COR-L47 (cell line): ENCODE results near the gene GOLGA6D.
A peak's percentile ranks its signal among the peaks of the same experiment; 100 is the strongest.
"Not testable (repeated sequence)": the region's sequence is repeated elsewhere in the genome, so short reads cannot be mapped to it uniquely, and the experiment has no call there.

ENCODE experiments used
- DNase-seq: peaks from one replicate; lab custom pipeline; 2025; lab: John Stamatoyannopoulos, UW

Gene GOLGA6D

GRCh38 chr15:75293660-75294059, 11.0 kb downstream of the GOLGA6D start:
- DNase-seq = not testable (repeated sequence)

GRCh38 chr15:75298541-75299310, 16.1 kb downstream of the GOLGA6D start:
- DNase-seq = not testable (repeated sequence)

GRCh38 chr15:75299311-75299688, 16.7 kb downstream of the GOLGA6D start:
- not testable (repeated sequence) for DNase-seq

GRCh38 chr15:75300026-75300425, 17.4 kb downstream of the GOLGA6D start:
- not testable (repeated sequence) for DNase-seq

DNA sequence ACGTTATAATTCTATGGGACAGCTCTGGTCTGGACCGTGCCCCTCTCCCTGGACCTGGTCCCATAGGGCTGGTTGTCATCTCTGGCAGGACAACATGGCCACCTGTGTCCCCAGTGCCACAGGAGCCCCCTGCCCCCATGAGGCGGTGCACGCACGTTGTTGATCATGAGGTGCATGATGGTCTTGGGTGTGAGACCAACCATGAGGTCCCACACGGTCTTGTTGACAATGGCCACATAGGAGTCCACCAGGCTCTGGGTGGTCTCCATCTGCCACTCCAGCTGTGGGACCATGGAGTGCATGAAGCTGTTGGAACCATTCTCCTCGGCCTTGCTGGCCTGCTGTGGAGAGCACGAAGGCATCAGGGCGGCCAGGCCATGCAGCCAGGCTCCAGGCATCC, 19.7 kb downstream of the GOLGA6D start:
- DNase-seq = no peak

- DNase-seq = not testable (repeated sequence)
These were observed 20.1 kb downstream of the GOLGA6D start for GRCh38 chr15:75302753-75303152.

DNA sequence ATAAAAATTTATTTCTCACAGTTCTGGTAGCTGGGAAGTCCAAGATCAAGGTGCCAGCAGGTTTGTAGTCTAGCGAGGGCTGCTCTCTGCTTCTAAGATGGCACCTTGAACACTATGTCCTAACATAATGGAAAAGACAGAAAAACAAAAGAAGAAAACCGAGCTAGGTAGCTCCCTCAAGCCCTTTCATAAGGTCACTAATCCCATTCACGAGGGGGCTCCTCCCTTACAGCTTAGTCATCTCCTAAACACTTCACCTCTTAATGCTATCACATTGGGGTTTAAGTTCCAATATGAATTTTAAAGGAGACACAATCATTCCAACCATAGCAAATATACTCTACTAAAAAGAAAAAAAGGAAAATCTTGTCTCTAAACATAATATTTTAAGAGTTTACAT, 23.6 kb downstream of the GOLGA6D start:
- no peak for DNase-seq

DNA sequence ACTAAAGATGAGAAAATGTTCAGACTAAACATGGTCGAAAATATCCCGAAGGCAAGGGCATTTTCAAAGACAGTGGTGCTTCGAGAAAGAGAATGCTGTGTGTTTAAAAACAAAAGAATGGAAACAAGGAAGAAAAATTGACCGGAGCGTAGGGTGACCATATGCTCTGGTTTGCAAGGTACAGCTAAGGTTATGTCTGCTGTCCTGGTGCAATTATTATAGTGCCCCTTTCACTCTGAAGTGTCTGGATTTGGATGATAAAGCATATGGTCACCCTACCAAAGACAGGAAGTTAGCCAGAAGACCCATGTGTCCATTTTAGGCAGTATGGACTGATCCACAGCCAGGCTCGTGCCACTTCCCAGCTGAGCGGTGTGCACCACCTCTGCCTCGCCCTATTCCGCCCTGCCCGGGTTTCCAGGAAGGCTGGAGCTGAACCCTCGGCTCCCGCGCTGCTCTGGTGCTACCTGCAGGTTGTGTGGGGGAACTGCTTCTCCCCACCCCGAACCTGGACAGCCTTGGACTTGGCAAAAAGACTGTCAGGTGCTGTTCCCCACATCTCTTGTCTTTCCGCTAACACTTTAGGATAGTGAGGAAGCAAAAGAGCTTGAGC, 25.2 kb downstream of the GOLGA6D start:
- DNase-seq = peak; percentile 61

DNA sequence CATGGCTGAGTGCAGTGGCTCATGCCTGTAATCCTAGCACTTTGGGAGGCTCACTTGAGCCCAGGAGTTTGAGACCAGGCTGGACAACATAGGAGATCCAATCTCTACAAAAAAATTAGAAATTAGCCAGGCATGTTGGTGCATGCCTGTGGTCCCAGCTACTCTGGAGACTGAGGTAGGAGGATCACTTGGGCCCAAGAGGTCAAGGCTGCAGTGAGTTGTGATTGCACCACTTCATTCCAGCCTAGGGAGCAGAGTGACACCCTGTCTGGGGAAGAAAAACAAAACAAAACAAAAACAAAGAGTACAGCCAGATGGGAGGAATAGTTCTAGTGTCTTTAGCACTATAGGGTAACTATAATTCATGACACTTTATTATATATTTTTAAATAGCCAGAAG, 27.1 kb downstream of the GOLGA6D start:
- DNase-seq = no peak

- DNase-seq = not testable (repeated sequence)
These were observed 29.9 kb downstream of the GOLGA6D start for GRCh38 chr15:75312548-75312947.

DNA sequence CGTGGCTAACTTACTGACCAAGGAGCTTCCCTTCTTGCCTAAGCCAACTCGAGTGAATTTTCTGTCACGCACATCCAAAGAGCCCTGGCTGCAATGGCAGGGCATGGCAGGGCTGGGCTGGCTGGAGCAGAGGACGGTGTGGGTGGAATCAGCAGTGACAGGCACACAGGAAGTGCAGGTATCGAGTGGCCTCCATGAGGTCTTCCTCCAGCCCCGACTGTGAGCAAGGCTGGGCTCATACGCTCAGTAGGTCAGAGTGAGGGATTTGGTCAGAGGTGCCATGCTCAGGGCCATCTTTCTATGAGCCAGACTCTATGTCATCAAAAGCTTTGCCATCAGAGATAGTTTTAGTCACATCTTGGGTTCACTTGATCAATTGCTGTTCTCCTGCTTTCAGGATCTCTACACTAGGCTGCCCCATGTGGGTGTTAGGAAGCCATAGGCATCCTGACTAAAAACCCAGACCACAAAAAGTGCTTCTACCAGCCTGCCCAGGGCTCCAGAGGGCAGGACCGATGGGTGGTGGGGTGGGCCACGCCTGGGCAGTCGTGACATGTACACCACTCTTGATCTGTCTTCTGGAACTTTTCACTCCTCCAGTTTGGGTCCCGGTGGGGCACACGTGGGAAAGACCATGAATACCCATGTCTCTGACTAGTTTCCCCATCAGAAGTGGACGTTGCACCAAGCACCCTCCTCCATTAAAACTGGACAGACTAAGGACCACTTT, 30.6 kb downstream of the GOLGA6D start:
- DNase-seq = no peak

GRCh38 chr15:75314552-75315290, 32.1 kb downstream of the GOLGA6D start:
- no peak for DNase-seq

DNA sequence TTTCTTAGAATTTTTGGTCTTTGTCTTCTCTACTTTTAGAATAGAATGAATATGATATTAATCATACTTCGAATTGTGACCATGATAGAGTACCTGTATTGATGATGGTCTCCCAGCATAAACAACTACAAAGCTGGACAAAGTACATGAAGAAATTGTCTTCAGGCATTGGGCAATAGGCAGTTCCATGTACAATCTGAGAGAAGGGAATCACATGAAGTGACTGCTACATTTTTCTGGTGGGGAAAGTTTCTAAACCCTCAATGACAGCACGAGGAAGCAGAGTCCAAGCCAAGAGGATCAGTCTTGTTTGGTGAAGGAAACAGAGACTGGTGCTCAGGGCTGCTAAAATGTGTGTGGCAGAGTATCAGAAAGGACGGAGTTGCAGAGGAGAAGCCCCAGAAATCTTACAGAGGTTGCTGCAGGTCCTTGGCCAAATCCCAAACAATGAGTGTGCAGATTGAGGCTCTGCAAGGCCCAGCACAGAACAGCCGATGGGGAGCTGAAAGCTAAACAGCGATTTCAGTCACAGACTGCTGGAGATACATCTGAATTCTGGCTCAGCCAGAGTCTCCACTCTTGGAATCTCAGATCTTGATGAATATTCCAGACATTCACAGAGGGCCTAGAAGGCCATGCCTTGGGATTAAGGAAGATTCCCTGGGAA, 36.7 kb downstream of the GOLGA6D start:
- not testable (repeated sequence) for DNase-seq

DNA sequence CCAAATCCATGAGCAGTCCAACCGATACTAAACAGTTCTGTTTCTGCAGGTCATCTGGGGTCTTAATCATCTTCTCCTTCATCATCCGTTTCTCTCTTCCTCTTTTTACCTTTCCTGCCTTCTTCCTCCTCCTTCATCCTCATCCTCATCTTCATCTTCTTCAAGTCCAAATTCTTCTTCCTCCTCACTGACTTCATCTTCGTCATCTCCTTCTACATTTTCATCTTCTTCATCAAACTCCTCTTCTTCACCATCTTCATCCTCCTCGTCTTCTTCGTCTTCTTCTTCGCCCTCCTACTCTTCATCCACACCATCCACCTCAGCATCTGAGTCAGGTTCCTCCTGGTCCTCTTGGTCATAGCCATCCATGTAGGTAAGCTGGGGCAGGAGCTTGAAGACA, 39.1 kb downstream of the GOLGA6D start:
- DNase-seq = no peak

GRCh38 chr15:75325922-75326321, 43.3 kb downstream of the GOLGA6D start:
- DNase-seq = no peak

DNA sequence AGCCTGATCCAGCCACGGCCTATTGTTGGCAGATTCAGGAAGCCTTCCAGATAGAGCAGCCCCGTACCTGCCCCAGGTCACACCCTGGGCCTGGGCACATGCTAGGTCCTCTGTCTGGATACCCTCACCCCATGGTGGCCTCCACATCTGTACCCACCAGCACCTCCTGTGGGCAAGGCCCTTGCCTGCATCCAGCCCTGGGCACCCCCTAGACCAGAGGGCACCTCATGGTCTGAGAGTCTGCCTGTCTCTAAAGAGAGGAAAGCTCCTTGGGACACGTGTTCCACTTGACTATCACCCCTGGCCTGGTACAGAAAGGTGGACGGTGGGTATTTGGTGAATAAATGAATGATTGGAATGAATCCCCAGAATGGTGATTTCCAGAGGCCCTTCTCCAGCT, 44.4 kb downstream of the GOLGA6D start:
- DNase-seq = no peak

GRCh38 chr15:75327491-75327890, 44.9 kb downstream of the GOLGA6D start:
- DNase-seq = no peak

DNA sequence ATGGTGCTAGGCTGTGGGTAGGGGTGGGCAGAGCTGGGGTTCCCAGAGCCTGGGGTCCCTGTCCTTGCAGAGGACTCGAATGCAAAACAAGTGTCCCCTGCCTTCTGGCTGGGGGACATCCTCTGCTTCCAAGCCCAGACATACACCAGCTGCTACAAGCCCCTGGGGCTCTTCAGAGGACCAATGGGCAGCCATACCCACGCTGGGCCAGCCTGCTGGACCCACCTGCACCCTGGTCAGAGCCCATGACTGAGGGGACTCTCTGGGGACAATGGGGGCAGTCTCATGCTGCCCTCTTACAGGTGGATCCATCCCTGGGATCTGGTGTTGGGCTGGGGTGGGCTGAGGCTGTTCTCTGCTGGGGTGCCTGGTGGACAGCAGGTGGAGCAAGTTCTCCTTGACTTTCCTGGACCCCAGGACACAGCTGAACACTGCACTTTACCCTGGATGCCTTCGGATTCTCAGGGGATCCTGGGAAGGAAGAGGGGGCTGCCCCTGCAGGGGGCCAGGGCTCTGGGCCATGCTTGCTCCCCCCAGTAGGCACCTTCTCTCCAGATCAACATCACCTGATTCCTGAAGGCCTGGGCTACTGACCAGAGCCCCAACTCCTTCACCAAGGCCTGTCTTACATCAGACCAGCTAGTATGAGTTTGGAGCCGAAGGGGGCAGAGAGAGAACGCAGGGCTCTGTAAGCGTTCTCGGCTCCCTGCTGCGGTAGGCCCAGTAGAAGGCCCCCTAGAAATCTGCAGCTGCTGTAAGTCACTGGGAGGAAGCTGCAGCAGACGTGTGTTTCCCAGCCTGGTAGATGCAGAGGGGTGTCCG, 46.1 kb downstream of the GOLGA6D start:
- no peak for DNase-seq

DNA sequence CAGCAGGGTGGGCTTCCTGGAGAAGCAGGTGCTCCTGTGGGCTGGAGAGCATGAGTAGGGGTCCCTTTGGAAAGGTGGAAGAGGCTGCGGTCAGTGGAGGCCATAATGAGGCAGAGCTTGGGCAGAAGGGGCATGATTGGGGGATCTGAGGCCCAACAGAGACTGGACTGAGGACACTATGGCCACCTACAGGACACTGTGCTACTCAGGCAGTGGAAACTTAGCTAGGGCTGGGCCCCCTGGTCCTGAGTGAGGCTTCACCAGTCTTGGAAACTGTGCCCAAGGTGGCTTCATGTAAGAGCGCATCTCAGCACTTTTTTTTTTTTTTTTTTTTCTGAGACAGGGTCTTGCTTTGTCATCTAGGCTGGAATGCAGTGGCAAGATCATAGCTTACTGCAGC, 46.9 kb downstream of the GOLGA6D start:
- DNase-seq = no peak

DNA sequence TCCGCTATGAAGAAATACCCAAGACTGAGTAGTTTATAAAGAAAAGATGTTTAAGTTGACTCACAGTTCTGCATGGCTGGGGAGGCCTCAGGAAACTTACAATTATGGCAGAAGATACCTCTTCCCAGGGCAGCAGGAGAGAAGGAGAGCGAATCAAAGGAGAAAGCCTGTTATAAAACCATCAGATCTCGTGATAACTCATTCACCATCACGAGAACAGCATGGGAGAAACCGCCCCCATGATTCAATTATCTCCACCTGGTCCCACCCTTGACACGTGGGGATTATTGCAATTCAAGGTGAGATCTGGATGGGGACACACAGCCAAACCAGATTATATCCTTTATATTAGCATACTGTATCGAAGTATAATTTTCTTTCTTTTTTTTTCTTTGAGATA, 49.5 kb downstream of the GOLGA6D start:
- not testable (repeated sequence) for DNase-seq
